Retinal pigment epithelial cell (primary cell): Measurements from ENCODE around the gene CRYL1.

Experiments used
- DNase-seq: peaks from one replicate; pipeline ENCODE4 v3.0.0-alpha.2; 2010; ENCODE audit warnings: low read depth
- H3K4me3 ChIP-seq: 2 replicates; pipeline ENCODE4 v1.5.1; 2011; ENCODE audit warnings: mild to moderate bottlenecking, low read length, control low read depth, moderate library complexity
- CTCF ChIP-seq: conservative IDR thresholded peaks from 2 replicates; pipeline ENCODE4 v1.5.1; 2011; ENCODE audit warnings: low read depth, low read length, control low read depth, inconsistent platforms

The CRYL1 gene

GRCh38 chr13:20494656-20495055 lies 31.0 kb downstream of the CRYL1 start:
- no peak for DNase-seq
- H3K4me3 ChIP-seq: no peak overlapping the region
- TF ChIP-seq CTCF: no peak

GRCh38 chr13:20492641-20493040 lies 33.0 kb downstream of the CRYL1 start:
- TF ChIP-seq CTCF: peak; percentile 73
- no peak for DNase-seq
- no peak overlapping the region for H3K4me3 ChIP-seq

GRCh38 chr13:20491926-20492435 lies 33.7 kb downstream of the CRYL1 start:
- no peak overlapping the region for H3K4me3 ChIP-seq
- TF ChIP-seq CTCF: no peak
- DNase-seq: no peak

GRCh38 chr13:20489185-20489820 lies 36.4 kb downstream of the CRYL1 start:
- DNase-seq: no peak
- no peak overlapping the region for H3K4me3 ChIP-seq
- no peak for TF ChIP-seq CTCF

- no peak for TF ChIP-seq CTCF
Measured at GRCh38 chr13:20487927-20488326, 37.7 kb downstream of the CRYL1 start.

GRCh38 chr13:20482787-20483186 lies 42.9 kb downstream of the CRYL1 start:
- no peak for DNase-seq

More at GRCh38 chr13:20487927-20488326, 37.7 kb downstream of the CRYL1 start:
- H3K4me3 ChIP-seq: no peak overlapping the region
- no peak for DNase-seq

More at GRCh38 chr13:20482787-20483186, 42.9 kb downstream of the CRYL1 start:
- H3K4me3 ChIP-seq: no peak overlapping the region
- TF ChIP-seq CTCF: no peak
